GM20431 (cell line): Measurements from ENCODE around the gene THADA.

Source experiments
- in situ Hi-C: fragments of 300-500 bp; cut with MseI, MboI; formaldehyde crosslinking; loops from one replicate; pipeline ENCODE4 v1.15.0; 2020; ENCODE audit warnings: low sequenced_read_pairs; ENCODE audit not compliant: unreplicated experiment

THADA gene

GRCh38 chr2:43223521-43224001, 372.3 kb downstream of the THADA start:
- in situ Hi-C loops = loop anchor here (10.0 kb wide), 1 partner anchor 89 kb away; no protein-coding TSS in a partner anchor

DNA sequence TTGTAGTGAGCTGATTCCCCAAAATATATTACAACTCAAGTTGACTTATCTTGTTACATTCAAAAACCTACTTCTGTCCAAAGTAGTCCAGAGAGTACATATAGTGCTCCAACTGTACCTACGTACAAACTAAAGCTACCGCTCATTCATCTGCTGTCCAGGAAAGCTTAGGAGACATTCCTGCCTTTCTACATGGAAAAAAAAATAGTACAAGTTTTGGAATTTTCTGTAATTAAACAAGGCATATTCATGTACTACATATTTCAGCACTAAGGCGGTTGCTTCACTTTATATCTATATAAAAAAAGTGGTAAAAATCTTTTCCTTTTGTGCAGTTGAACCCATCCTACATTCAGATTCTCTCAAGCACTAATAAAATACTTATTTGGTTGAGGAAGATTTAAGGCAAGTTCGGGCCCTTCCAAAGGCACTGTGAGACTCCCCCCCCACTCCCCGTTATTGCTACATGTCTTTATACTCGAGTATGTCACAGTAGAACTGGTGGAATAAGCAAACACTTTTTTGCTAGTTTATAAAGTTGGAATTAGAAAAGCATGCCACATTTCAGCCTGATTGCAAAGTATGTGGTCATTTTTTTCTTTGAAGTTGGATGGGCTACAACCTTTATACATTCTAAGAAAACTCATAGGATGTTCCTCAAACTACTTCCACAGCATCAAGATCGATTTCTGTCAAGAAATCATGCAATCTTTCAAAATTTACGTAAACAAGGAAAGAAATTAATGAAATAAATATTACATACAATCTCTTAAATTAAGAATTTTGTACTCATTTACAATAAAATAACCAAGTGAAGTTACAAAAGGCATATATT, 373.1 kb downstream of the THADA start:
- in situ Hi-C loops = loop anchor here (10.0 kb wide), 1 partner anchor 88 kb away; no protein-coding TSS in a partner anchor

- in situ Hi-C loops = loop anchor here (10.0 kb wide), 1 partner anchor 87 kb away; no protein-coding TSS in a partner anchor
Observed at GRCh38 chr2:43221763-43222474, 373.9 kb downstream of the THADA start.

GRCh38 chr2:43221124-43221762, 374.6 kb downstream of the THADA start:
- in situ Hi-C loops = loop anchor here (10.0 kb wide), 1 partner anchor 86 kb away; no protein-coding TSS in a partner anchor

DNA sequence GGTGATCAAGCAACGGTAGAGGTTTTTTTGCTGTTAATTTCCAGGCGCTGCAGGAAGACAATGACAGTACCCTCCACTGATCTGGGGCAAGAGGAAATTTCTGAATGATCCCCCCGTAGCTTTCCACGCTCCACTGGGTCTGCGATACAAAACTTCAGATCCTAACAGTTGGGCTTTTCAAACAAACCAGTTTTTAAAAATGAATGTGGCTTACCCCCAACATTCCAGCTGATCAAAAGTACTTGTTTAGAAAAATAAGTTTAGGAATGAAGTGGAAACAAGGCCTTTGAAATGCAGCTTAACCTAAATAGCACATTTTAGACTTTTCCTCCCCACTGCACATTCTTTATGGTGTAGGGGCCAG, 375.1 kb downstream of the THADA start:
- in situ Hi-C loops = loop anchor here (10.0 kb wide), 1 partner anchor 86 kb away; no protein-coding TSS in a partner anchor

GRCh38 chr2:43220229-43220751, 375.5 kb downstream of the THADA start:
- in situ Hi-C loops = loop anchor here (10.0 kb wide), 1 partner anchor 85 kb away; no protein-coding TSS in a partner anchor

DNA sequence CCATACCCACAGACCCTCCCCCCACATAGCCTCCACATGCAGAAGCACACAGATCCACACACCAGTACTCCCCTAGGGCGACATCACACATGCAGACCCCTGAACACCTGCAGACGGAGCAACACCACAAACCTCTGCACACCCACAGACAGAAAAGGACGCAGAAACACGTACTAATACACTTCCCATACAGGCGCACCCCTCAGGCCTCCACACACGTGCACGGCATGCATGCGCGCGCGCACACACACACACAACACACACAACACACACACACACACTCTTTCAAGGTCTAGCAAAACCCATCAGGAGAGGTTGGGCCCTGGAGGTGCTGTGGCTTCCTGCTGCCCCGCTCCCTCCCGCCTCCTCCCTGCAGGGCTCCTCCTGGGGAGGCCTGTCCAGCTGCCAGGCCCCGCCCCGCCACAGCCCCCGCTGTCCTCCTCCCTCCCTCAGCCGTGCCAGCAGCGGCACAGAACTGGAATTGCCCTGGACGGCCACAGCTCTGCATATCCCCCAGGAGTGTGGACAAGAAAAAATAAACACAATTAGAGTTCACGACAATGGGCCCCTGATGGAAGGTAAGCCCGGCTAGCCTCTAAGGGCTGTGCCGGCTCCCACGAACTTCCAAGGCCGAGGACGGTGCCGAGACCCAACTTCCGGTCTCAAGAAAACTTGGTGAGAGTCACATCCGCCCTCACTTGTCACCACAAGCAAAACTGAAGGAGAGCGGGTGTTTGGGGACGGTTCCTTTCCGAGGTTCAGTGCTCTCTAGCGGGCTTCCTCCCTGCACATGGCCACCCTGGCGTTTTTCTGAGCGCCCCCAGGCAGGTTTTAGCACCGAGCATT, 376.2 kb downstream of the THADA start:
- in situ Hi-C loops = loop anchor here (10.0 kb wide), 1 partner anchor 85 kb away; no protein-coding TSS in a partner anchor

DNA sequence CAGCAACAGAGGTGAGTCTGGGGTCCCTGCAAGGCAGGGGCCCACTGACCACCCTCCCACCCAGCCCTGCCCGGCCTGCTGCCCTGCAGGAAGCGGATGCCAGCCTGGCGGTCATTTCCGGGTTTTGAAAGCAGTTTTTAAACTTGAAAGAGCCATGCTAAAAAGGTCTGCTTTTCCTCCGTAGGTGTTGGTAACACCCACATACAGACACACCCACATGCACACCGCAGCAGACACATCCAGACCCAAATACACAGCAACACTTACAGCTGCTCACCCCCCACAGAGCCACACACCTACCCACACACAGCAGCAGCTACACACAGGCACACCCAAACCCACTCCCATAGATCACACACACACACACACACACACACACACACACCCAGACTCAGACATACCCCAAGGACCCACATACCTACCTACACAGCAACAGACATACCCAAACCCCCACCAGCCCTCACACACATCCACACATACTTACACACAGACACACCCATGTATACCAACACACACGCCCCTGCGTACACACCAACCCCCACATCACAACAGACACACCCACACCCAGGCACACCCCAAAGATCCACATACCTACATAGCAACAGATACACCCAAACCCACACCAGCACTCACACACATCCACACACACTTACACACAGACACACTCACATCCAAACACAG, 377.0 kb downstream of the THADA start:
- in situ Hi-C loops = no loop called here

- in situ Hi-C loops = no loop called here
Observed at GRCh38 chr2:43218155-43218701, 377.6 kb downstream of the THADA start.

GRCh38 chr2:43217228-43218154, 378.3 kb downstream of the THADA start:
- in situ Hi-C loops = no loop called here

GRCh38 chr2:43216629-43217028, 379.2 kb downstream of the THADA start:
- in situ Hi-C loops = no loop called here

- in situ Hi-C loops = no loop called here
Observed at GRCh38 chr2:43215673-43216255, 380.1 kb downstream of the THADA start.

GRCh38 chr2:43214253-43214652, 381.6 kb downstream of the THADA start:
- in situ Hi-C loops = no loop called here

- in situ Hi-C loops = no loop called here
Observed at GRCh38 chr2:43212931-43213330, 382.9 kb downstream of the THADA start.

GRCh38 chr2:43212216-43212835, 383.5 kb downstream of the THADA start:
- in situ Hi-C loops = no loop called here

- in situ Hi-C loops = no loop called here
Observed at GRCh38 chr2:43210467-43211303, 385.2 kb downstream of the THADA start.
